Hair follicle dermal papilla cell (primary cell): ENCODE results near the gene CCL19. TPM values are rescaled to one million over a fixed set of nuclear protein-coding genes. Genes with fewer than 3 reads are reported as not detected.

Experiments
- small RNA-seq: library from RNA; depleted of rRNA; stranded (forward); fragments of <200 nt; gene quantifications from one replicate; pipeline ENCODE3, GENCODE V24; 2012
- total RNA-seq: library from RNA; depleted of rRNA; stranded (reverse); fragments of >200 nt; gene quantifications from 2 replicates; pipeline ENCODE4 v1.2.3, GENCODE V29; 2012

The CCL19 gene
- not detected in 2 replicates for total RNA-seq

GRCh38 chr9:34690983-34691935 is at the start of gene CCL19:
Gene CCL19 (minus strand): TSS chr9:34691276. CDS start chr9:34691139, 137 bp downstream.

GRCh38 chr9:34710023-34710422 is 18.9 kb upstream of the CCL19 start, which contains the start of gene CCL21:
Gene CCL21 (minus strand): TSS chr9:34710136. CDS start chr9:34710066, 70 bp downstream.

GRCh38 chr9:34662526-34663302 is 28.4 kb downstream of the CCL19 start, which contains the start of gene CCL27:
Gene CCL27 (minus strand): TSS chr9:34662657. CDS start chr9:34662633, 24 bp downstream.

GRCh38 chr9:34651876-34652601 is 39.0 kb downstream of the CCL19 start, which contains the start of gene IL11RA:
Gene IL11RA (plus strand): TSS chr9:34652185. CDS start chr9:34655218, 3,033 bp downstream.

GRCh38 chr9:34646211-34647083 is 44.6 kb downstream of the CCL19 start, which contains the start of gene GALT:
Gene GALT (plus strand): TSS chr9:34646675. CDS start chr9:34646705, 30 bp downstream.

Small RNAs within 50 kb of the gene (small RNA-seq; reads per million reads assigned to genes)
- gene CCL27 = not detected

Other genes starting within 250 kb of the CCL19 start
- gene FAM219A, start 232.7 kb downstream of the CCL19 start, total RNA-seq = 14.9 and 16.5 TPM in 2 replicates
- gene DNAI1, start 232.5 kb downstream of the CCL19 start, total RNA-seq = not detected in 2 replicates
- gene ENHO, start 168.3 kb downstream of the CCL19 start, total RNA-seq = not detected in 2 replicates
- not detected in 2 replicates for gene CNTFR, start 101.6 kb downstream of the CCL19 start, total RNA-seq
- 15.4 and 18.3 TPM in 2 replicates for gene RPP25L, start 79.2 kb downstream of the CCL19 start, total RNA-seq
- gene DCTN3, start 70.8 kb downstream of the CCL19 start, total RNA-seq = 58.1 and 78.7 TPM in 2 replicates
- 0.12 and 0.32 TPM in 2 replicates for gene ARID3C, start 62.2 kb downstream of the CCL19 start, total RNA-seq
- gene SIGMAR1, start 53.5 kb downstream of the CCL19 start, total RNA-seq = 78.9 and 83.9 TPM in 2 replicates
- 52.6 and 54.6 TPM in 2 replicates for gene GALT, start 44.6 kb downstream of the CCL19 start, total RNA-seq
- gene IL11RA, start 39.1 kb downstream of the CCL19 start, total RNA-seq = 86.6 and 89.4 TPM in 2 replicates
- gene CCL27, start 28.6 kb downstream of the CCL19 start, total RNA-seq = not detected in 2 replicates
- gene CCL21, start 18.9 kb upstream of the CCL19 start, total RNA-seq = not detected in 2 replicates